Dedifferentiated amniotic fluid mesenchymal stem cell (primary cell): ENCODE results near the gene KLF5.
"Not testable (repeated sequence)": the region's sequence is repeated elsewhere in the genome, so short reads cannot be mapped to it uniquely, and the experiment has no call there.

Source experiments
- DNase-seq: peaks from one replicate; pipeline ENCODE4 v3.0.0-alpha.2; 2016; ENCODE audit errors: extremely low spot score

Gene KLF5

GRCh38 chr13:73082895-73083294 is 24.1 kb downstream of the KLF5 start:
- no peak for DNase-seq

GRCh38 chr13:73088332-73088935 is 29.6 kb downstream of the KLF5 start:
- no peak for DNase-seq

GRCh38 chr13:73089213-73089612 is 30.4 kb downstream of the KLF5 start:
- no peak for DNase-seq

GRCh38 chr13:73090116-73090822 is 31.5 kb downstream of the KLF5 start:
- no peak for DNase-seq

- DNase-seq: no peak
Observed at GRCh38 chr13:73090823-73091187, 32.0 kb downstream of the KLF5 start.

- no peak for DNase-seq
Observed at GRCh38 chr13:73092829-73093228, 34.0 kb downstream of the KLF5 start.

- DNase-seq: no peak
Observed at GRCh38 chr13:73096173-73096572, 37.4 kb downstream of the KLF5 start.

GRCh38 chr13:73096638-73097037 is 37.8 kb downstream of the KLF5 start:
- no peak for DNase-seq

GRCh38 chr13:73100781-73101180 is 42.0 kb downstream of the KLF5 start:
- not testable (repeated sequence) for DNase-seq

- DNase-seq: no peak
Observed at GRCh38 chr13:73101351-73102007, 42.7 kb downstream of the KLF5 start.

- no peak for DNase-seq
Observed at GRCh38 chr13:73103238-73103637, 44.4 kb downstream of the KLF5 start.

GRCh38 chr13:73106513-73107178 is 47.8 kb downstream of the KLF5 start:
- DNase-seq: no peak

- DNase-seq: no peak
Observed at GRCh38 chr13:73107481-73107880, 48.7 kb downstream of the KLF5 start.

- DNase-seq: no peak
Observed at GRCh38 chr13:73107970-73108369, 49.2 kb downstream of the KLF5 start.

- DNase-seq: no peak
Observed at GRCh38 chr13:73109288-73109899, 50.6 kb downstream of the KLF5 start.

GRCh38 chr13:73109969-73110368 is 51.2 kb downstream of the KLF5 start:
- no peak for DNase-seq

GRCh38 chr13:73110814-73111213 is 52.0 kb downstream of the KLF5 start:
- DNase-seq: no peak

- no peak for DNase-seq
Observed at GRCh38 chr13:73111331-73111730, 52.5 kb downstream of the KLF5 start.

- no peak for DNase-seq
Observed at GRCh38 chr13:73119612-73120011, 60.8 kb downstream of the KLF5 start.
